Gastroesophageal sphincter (tissue), 4 donors: Measurements from ENCODE around the gene SPOPL. TPM values are rescaled to one million over a fixed set of nuclear protein-coding genes. Genes with fewer than 3 reads are reported as not detected.
A peak's percentile ranks its signal among the peaks of the same experiment; 100 is the strongest.

Experiments
- ATAC-seq: fragments of 150-250 bp; one replicate; pipeline ENCODE4 v1.9.1; 2016; ENCODE audit warnings: mild to moderate bottlenecking, moderate library complexity
- H3K27ac ChIP-seq, 4 donors: fragments of 200-600 bp; sonication (generic) in 3 of 4; 1 replicate in 3 of 4; 2 replicates in 1 of 4; pipeline ENCODE4 v1.5.1; 2016 to 2019
- H3K27me3 ChIP-seq: fragments of 200-600 bp; sonication (generic); one replicate; pipeline ENCODE4 v1.5.1; 2019
- H3K36me3 ChIP-seq, 2 donors: fragments of 200-600 bp; sonication (generic); one replicate each; pipeline ENCODE4 v1.5.1; 2019; ENCODE audit warnings: control low read depth in 1 of 2
- H3K4me1 ChIP-seq, 3 donors: fragments of 200-600 bp; sonication (generic); 1 replicate in 2 of 3; 2 replicates in 1 of 3; pipeline ENCODE4 v1.5.1; 2016 to 2019; ENCODE audit warnings: control low read depth in 2 of 3
- H3K4me3 ChIP-seq, 2 donors: fragments of 200-600 bp; sonication (generic); one replicate each; pipeline ENCODE4 v1.5.1; 2019; ENCODE audit warnings: mild to moderate bottlenecking in 1 of 2, moderate library complexity in 1 of 2
- H3K9me3 ChIP-seq, 3 donors: fragments of 200-600 bp; sonication (generic); one replicate each; pipeline ENCODE4 v1.5.1; 2017 to 2019; ENCODE audit warnings: control low read depth in 2 of 3
- EP300 ChIP-seq: sonication (generic); formaldehyde crosslinking; IDR thresholded peaks from one replicate; pipeline ENCODE4 v1.6.1; 2017; ENCODE audit warnings: antibody characterized with exemption, mild to moderate bottlenecking
- POLR2A ChIP-seq, 2 donors: fragments of 450-650 bp; IDR thresholded peaks; one replicate each; pipeline ENCODE4 v1.6.1; 2017; ENCODE audit warnings: antibody characterized with exemption in 2 of 2, mild to moderate bottlenecking in 2 of 2, moderate library complexity in 1 of 2
- POLR2AphosphoS5 ChIP-seq: sonication (generic); formaldehyde crosslinking; IDR thresholded peaks from one replicate; pipeline ENCODE4 v1.6.1; 2017; ENCODE audit warnings: antibody characterized with exemption
- WGBS, 2 donors: methylation state at CpG; one replicate each; pipeline ENCODE4 v1.1.5; 2018; ENCODE audit warnings: low coverage in 1 of 2; 5-methylcytosine and 5-hydroxymethylcytosine counted together
- total RNA-seq, 4 donors: library from RNA; depleted of rRNA; stranded (reverse); fragments of >200 nt; gene quantifications; one replicate each; pipeline ENCODE4 v1.1.0, GENCODE V29; 2016
- TF ChIP-seq, protein P1 (sequence below), 4 experiments: fragments of 200-600 bp in 2 of 4; fragments of 450-650 bp in 2 of 4; sonication (generic) in 1 of 4; IDR thresholded peaks; one replicate each; pipeline ENCODE4 v1.5.1; 2017 to 2019; ENCODE audit warnings: antibody characterized with exemption in 4 of 4, mild to moderate bottlenecking in 2 of 4, moderate library complexity in 2 of 4

The SPOPL gene
- total RNA-seq, 4 donors from 2014 or later: 32.7 to 51.8 (median 39.4) TPM

DNA sequence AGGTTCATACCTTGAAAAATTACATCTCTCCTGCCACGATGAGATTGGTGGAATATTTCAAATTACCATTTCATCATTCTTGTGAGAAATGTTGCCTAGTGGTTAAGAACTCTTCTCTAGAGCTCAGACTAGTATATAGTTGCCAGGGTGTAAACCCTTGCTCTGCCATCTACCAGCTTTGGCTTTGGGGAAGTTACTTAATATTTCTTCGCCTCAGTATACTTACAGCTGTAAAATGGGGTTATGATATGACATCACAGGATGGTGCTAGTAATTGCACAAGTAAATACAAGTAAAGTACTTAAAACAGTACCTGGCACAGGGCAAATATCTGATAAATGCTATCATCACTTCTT, 1.5 kb downstream of the SPOPL start:
- Histone ChIP-seq H3K4me1 (peaks cover 7 to 70% (median 12%) of the 10 kb centered on the region in 3 donors), H3K27ac (peak overlapping the region in 3 of 4 donors; percentile 89 to 97 (median 95)), H3K4me3 (peak overlapping the region; percentile 93 to 96), H3K27me3 (no peaks in the 10 kb centered on the region), H3K36me3 (no peaks in the 10 kb centered on the region), H3K9me3 (no peaks in the 10 kb centered on the region)
- no peak for ATAC-seq
- 37 to 45% methylated on average over 2 of the region's 2 CpGs for WGBS, 2 donors
- TF ChIP-seq EP300: no peak
- TF ChIP-seq POLR2AphosphoS5: no peak
- TF ChIP-seq, protein P1, sequence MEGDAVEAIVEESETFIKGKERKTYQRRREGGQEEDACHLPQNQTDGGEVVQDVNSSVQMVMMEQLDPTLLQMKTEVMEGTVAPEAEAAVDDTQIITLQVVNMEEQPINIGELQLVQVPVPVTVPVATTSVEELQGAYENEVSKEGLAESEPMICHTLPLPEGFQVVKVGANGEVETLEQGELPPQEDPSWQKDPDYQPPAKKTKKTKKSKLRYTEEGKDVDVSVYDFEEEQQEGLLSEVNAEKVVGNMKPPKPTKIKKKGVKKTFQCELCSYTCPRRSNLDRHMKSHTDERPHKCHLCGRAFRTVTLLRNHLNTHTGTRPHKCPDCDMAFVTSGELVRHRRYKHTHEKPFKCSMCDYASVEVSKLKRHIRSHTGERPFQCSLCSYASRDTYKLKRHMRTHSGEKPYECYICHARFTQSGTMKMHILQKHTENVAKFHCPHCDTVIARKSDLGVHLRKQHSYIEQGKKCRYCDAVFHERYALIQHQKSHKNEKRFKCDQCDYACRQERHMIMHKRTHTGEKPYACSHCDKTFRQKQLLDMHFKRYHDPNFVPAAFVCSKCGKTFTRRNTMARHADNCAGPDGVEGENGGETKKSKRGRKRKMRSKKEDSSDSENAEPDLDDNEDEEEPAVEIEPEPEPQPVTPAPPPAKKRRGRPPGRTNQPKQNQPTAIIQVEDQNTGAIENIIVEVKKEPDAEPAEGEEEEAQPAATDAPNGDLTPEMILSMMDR (IDR thresholded peaks at IDR 0.05): no peak
- TF ChIP-seq POLR2A (IDR thresholded peaks at IDR 0.05): no peak

GRCh38 chr2:138503652-138504051, 2.1 kb downstream of the SPOPL start:
- WGBS, 2 donors: 5 to 14% methylated on average over 3 of the region's 3 CpGs
- H3K4me3 ChIP-seq: peak overlapping the region in 1 of 2 donors; percentile 93
- peak overlapping the region in 1 of 4 donors; percentile 0 for H3K27ac ChIP-seq
- no peaks in the 10 kb centered on the region for H3K9me3 ChIP-seq
- no peak for ATAC-seq
- H3K36me3 ChIP-seq: no peaks in the 10 kb centered on the region
- TF ChIP-seq POLR2A (IDR thresholded peaks at IDR 0.05) (no peak), POLR2AphosphoS5 (no peak), EP300 (no peak)
- TF ChIP-seq, protein P1 (IDR thresholded peaks at IDR 0.05): no peak
- H3K27me3 ChIP-seq: no peaks in the 10 kb centered on the region
- peaks cover 7 to 74% (median 12%) of the 10 kb centered on the region in 3 donors for H3K4me1 ChIP-seq

DNA sequence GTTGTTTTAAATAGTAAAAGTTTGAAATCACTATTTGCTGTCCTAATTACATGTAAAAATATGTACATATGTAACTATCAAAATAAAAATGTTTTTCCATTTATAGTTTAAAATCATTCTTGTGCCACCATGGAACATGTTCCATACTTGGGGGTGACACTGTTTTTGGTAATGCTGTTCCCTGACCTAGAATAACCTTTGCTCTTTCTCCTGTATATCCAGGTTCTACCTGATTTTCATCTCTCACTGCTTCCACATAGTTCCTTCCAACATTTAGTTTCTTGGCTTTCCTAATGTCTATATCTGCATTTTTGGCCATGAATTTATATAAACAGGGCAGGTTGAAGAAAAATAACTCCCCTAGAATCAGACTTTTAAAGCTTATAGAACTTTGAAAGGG, 2.5 kb downstream of the SPOPL start:
- no peak for ATAC-seq
- no peak for TF ChIP-seq POLR2AphosphoS5
- TF ChIP-seq, protein P1 (IDR thresholded peaks at IDR 0.05): no peak
- TF ChIP-seq EP300: no peak
- no peak for TF ChIP-seq POLR2A (IDR thresholded peaks at IDR 0.05)
- H3K4me1 ChIP-seq: peaks cover 7 to 75% (median 12%) of the 10 kb centered on the region in 3 donors
- H3K9me3 ChIP-seq: no peaks in the 10 kb centered on the region
- H3K27ac ChIP-seq: peak overlapping the region in 1 of 4 donors; percentile 0
- H3K36me3 ChIP-seq: no peaks in the 10 kb centered on the region
- H3K27me3 ChIP-seq: no peaks in the 10 kb centered on the region
- H3K4me3 ChIP-seq: peak overlapping the region in 1 of 2 donors; percentile 93

DNA sequence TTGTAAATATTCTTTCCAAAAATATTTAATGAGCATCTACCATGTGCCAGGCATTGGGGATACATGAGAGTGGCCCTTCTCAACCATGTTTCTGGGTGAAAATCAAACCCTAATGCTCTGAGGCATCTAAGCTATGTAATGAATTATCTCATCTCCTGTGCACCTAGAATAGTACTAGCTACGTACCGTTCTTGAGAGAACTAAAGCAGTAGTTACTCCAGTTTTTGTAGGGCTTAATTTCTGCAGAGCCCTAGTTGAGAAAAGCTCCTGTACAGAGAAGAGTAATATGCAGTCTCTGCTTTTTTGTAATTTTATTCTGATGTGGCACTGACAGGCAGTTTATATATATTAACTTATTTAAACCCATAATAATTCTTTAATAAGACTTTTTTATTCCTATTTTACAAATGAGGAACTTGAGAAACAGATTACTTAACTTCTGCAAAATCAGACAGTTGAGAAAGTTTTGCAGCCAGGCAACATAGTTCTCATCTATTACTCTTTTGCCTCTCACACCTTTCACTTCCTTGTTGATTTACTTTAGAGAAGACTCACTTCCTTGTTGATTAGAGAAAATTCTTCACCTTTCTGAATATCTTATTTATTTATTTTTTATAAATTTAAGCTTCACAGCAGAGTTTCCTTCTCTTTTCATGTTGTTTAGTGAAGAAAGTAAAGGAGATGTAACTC, 3.1 kb downstream of the SPOPL start:
- H3K4me1 ChIP-seq: peaks cover 7 to 76% (median 12%) of the 10 kb centered on the region in 3 donors
- no peak for ATAC-seq
- WGBS, 2 donors: 11 to 16% methylated on average over 2 of the region's 2 CpGs
- H3K9me3 ChIP-seq: no peaks in the 10 kb centered on the region
- H3K4me3 ChIP-seq: no peak overlapping the region
- H3K27me3 ChIP-seq: no peaks in the 10 kb centered on the region
- H3K27ac ChIP-seq: peak overlapping the region in 1 of 4 donors; percentile 0
- no peaks in the 10 kb centered on the region for H3K36me3 ChIP-seq
- TF ChIP-seq POLR2AphosphoS5 (no peak), EP300 (no peak), POLR2A (IDR thresholded peaks at IDR 0.05) (no peak)
- TF ChIP-seq, protein P1 (IDR thresholded peaks at IDR 0.05): no peak

GRCh38 chr2:138507267-138507666, 5.7 kb downstream of the SPOPL start:
- Histone ChIP-seq H3K27me3 (no peaks in the 10 kb centered on the region), H3K36me3 (no peaks in the 10 kb centered on the region), H3K9me3 (no peaks in the 10 kb centered on the region), H3K27ac (no peak overlapping the region), H3K4me3 (no peak overlapping the region), H3K4me1 (peaks cover 7 to 77% (median 12%) of the 10 kb centered on the region in 3 donors)
- no peak for ATAC-seq
- TF ChIP-seq POLR2A (IDR thresholded peaks at IDR 0.05) (no peak), EP300 (no peak), POLR2AphosphoS5 (no peak)
- TF ChIP-seq, protein P1 (IDR thresholded peaks at IDR 0.05): no peak
- 69 to 78% methylated on average over 4 of the region's 4 CpGs for WGBS, 2 donors
